Measurements from ENCODE around the gene SHKBP1. TPM values are rescaled to one million over a fixed set of nuclear protein-coding genes. Genes with fewer than 3 reads are reported as not detected.
"Not testable (repeated sequence)": the region's sequence is repeated elsewhere in the genome, so short reads cannot be mapped to it uniquely, and the experiment has no call there.

The SHKBP1 gene
- total and polyA plus RNA-seq, 4 experiments from 2014 or later = 137 to 170 (median 161) TPM

GRCh38 chr19:40591724-40592123 lies 15.1 kb downstream of the SHKBP1 start:
- Histone ChIP-seq H3K36me3 (ENCODE audit: insufficient read depth, low read length) (peaks cover 13% of the 10 kb centered on the region), H3K4me1 (ENCODE audit: insufficient read depth, low read length) (peaks cover 10% of the 10 kb centered on the region)
- intact Hi-C loops (cut with micrococcal nuclease); H3K27me3 Mint-ChIP-seq; DNase-seq; H3K4me3 Mint-ChIP-seq; H3K9me3 ChIP-seq (ENCODE audit: control insufficient read depth in 1 of 2, low read length in 2 of 2); H3K27ac ChIP-seq (ENCODE audit: low read depth, low read length); H3K27me3 ChIP-seq (ENCODE audit: insufficient read depth, low read length); CTCF ChIA-PET (ENCODE audit: partially characterized antibody); H3K4me3 ChIP-seq (ENCODE audit: low read length in 2 of 2); H3K9me3 Mint-ChIP-seq: not testable (repeated sequence)
- Mint-ChIP-seq H3K27ac (peak overlapping the region in 5 of 7 donors; percentile 22 to 80 (median 36)), H3K36me3 (peaks cover 12 to 32% of the 10 kb centered on the region in 2 donors), H3K4me1 (peaks cover 8 to 12% (median 11%) of the 10 kb centered on the region in 4 donors)
- POLR2A ChIA-PET (ENCODE audit: partially characterized antibody) = interaction anchor here (1.4 kb wide), 1 partner anchor 13 kb away, joined by 4 read pairs; no protein-coding TSS in a partner anchor

- peak in 3 of 5 donors; percentile 30 to 48 (median 43) for DNase-seq
- H3K36me3 ChIP-seq (ENCODE audit: insufficient read depth, low read length) = peaks cover 9% of the 10 kb centered on the region
- Mint-ChIP-seq H3K9me3 (peaks cover 0 to 1% (median 0%) of the 10 kb centered on the region in 8 donors), H3K27ac (peak overlapping the region in 5 of 7 donors; percentile 8 to 43 (median 22)), H3K4me3 (no peak overlapping the region), H3K36me3 (peaks cover 8 to 28% of the 10 kb centered on the region in 2 donors), H3K4me1 (peaks cover 8 to 12% (median 10%) of the 10 kb centered on the region in 4 donors), H3K27me3 (peaks cover 2% of the 10 kb centered on the region in 2 donors)
- H3K9me3 ChIP-seq (ENCODE audit: control insufficient read depth in 1 of 2, low read length in 2 of 2) = no peaks in the 10 kb centered on the region
- H3K27me3 ChIP-seq (ENCODE audit: insufficient read depth, low read length) = peaks cover under 1% of the 10 kb centered on the region
- intact Hi-C loops (cut with micrococcal nuclease) = no loop called here
- CTCF ChIA-PET (ENCODE audit: partially characterized antibody) = no interaction called here
- H3K4me1 ChIP-seq (ENCODE audit: insufficient read depth, low read length) = peaks cover 11% of the 10 kb centered on the region
- H3K27ac ChIP-seq (ENCODE audit: low read depth, low read length) = no peak overlapping the region
- POLR2A ChIA-PET (ENCODE audit: partially characterized antibody) = no interaction called here
- no peak overlapping the region for H3K4me3 ChIP-seq (ENCODE audit: low read length in 2 of 2)
Observed at GRCh38 chr19:40592170-40592569, 15.5 kb downstream of the SHKBP1 start.

- Histone ChIP-seq H3K36me3 (ENCODE audit: insufficient read depth, low read length) (no peaks in the 10 kb centered on the region), H3K4me3 (ENCODE audit: low read length in 2 of 2) (no peak overlapping the region), H3K9me3 (ENCODE audit: control insufficient read depth in 1 of 2, low read length in 2 of 2) (no peaks in the 10 kb centered on the region), H3K27me3 (ENCODE audit: insufficient read depth, low read length) (peaks cover 13% of the 10 kb centered on the region), H3K27ac (ENCODE audit: low read depth, low read length) (no peak overlapping the region), H3K4me1 (ENCODE audit: insufficient read depth, low read length) (peaks cover 26% of the 10 kb centered on the region)
- CTCF ChIA-PET (ENCODE audit: partially characterized antibody) = interaction anchor here (6.8 kb wide), 1 partner anchor 44 kb away, joined by 57 read pairs; no protein-coding TSS in a partner anchor
- Mint-ChIP-seq H3K4me3 (peak overlapping the region in 4 of 8 donors; percentile 1 to 73 (median 30)), H3K27ac (peak overlapping the region in 3 of 7 donors; percentile 17 to 82 (median 56)), H3K4me1 (peaks cover 13 to 29% (median 22%) of the 10 kb centered on the region in 4 donors), H3K27me3 (peaks cover 10 to 14% of the 10 kb centered on the region in 2 donors), H3K9me3 (peaks cover 0 to 3% (median 0%) of the 10 kb centered on the region in 8 donors), H3K36me3 (peaks cover 0 to 14% of the 10 kb centered on the region in 2 donors)
- intact Hi-C loops (cut with micrococcal nuclease) = no loop called here
- no peak for DNase-seq
- POLR2A ChIA-PET (ENCODE audit: partially characterized antibody) = interaction anchor here (0.6 to 2.6 kb wide), 3 partner anchors 9 to 16 kb away, joined by 3 to 12 read pairs (median 6); no protein-coding TSS in a partner anchor
Observed at GRCh38 chr19:40594255-40594654, 17.6 kb downstream of the SHKBP1 start.

- Mint-ChIP-seq H3K27ac (peak overlapping the region in 3 of 7 donors; percentile 50 to 82 (median 56)), H3K4me3 (peak overlapping the region in 3 of 8 donors; percentile 17 to 73 (median 44)), H3K36me3 (peaks cover 0 to 11% of the 10 kb centered on the region in 2 donors), H3K4me1 (peaks cover 18 to 33% (median 26%) of the 10 kb centered on the region in 4 donors), H3K27me3 (peaks cover 11 to 17% of the 10 kb centered on the region in 2 donors), H3K9me3 (peaks cover 0 to 3% (median 0%) of the 10 kb centered on the region in 8 donors)
- intact Hi-C loops (cut with micrococcal nuclease) = no loop called here
- CTCF ChIA-PET (ENCODE audit: partially characterized antibody) = interaction anchor here (0.8 to 6.8 kb wide), 3 partner anchors 40 to 289 kb away, joined by 4 to 57 read pairs (median 7); no protein-coding TSS in a partner anchor
- Histone ChIP-seq H3K27ac (ENCODE audit: low read depth, low read length) (no peak overlapping the region), H3K4me3 (ENCODE audit: low read length in 2 of 2) (no peak overlapping the region), H3K36me3 (ENCODE audit: insufficient read depth, low read length) (no peaks in the 10 kb centered on the region), H3K9me3 (ENCODE audit: control insufficient read depth in 1 of 2, low read length in 2 of 2) (no peaks in the 10 kb centered on the region), H3K27me3 (ENCODE audit: insufficient read depth, low read length) (peaks cover 13% of the 10 kb centered on the region), H3K4me1 (ENCODE audit: insufficient read depth, low read length) (peaks cover 31% of the 10 kb centered on the region)
- no peak for DNase-seq
- POLR2A ChIA-PET (ENCODE audit: partially characterized antibody) = interaction anchor here (0.8 to 2.6 kb wide), 3 partner anchors 9 to 24 kb away, joined by 3 to 12 read pairs (median 6); no protein-coding TSS in a partner anchor
Observed at GRCh38 chr19:40594657-40595091, 18.0 kb downstream of the SHKBP1 start.

GRCh38 chr19:40596608-40597328 lies 20.1 kb downstream of the SHKBP1 start:
- H3K27ac Mint-ChIP-seq = no peak overlapping the region
- H3K9me3 ChIP-seq (ENCODE audit: control insufficient read depth in 1 of 2, low read length in 2 of 2) = no peaks in the 10 kb centered on the region
- intact Hi-C loops (cut with micrococcal nuclease) = no loop called here
- H3K4me3 Mint-ChIP-seq = no peak overlapping the region
- peaks cover 49% of the 10 kb centered on the region for H3K4me1 ChIP-seq (ENCODE audit: insufficient read depth, low read length)
- no peak overlapping the region for H3K27ac ChIP-seq (ENCODE audit: low read depth, low read length)
- H3K4me1 Mint-ChIP-seq = peaks cover 25 to 47% (median 36%) of the 10 kb centered on the region in 4 donors
- H3K9me3 Mint-ChIP-seq = peaks cover 0 to 1% (median 0%) of the 10 kb centered on the region in 8 donors
- H3K4me3 ChIP-seq (ENCODE audit: low read length in 2 of 2) = no peak overlapping the region
- H3K27me3 Mint-ChIP-seq = peaks cover 17 to 27% of the 10 kb centered on the region in 2 donors
- CTCF ChIA-PET (ENCODE audit: partially characterized antibody) = interaction anchor here (0.6 to 6.8 kb wide), 3 partner anchors 38 to 63 kb away, joined by 3 to 57 read pairs (median 6); no protein-coding TSS in a partner anchor
- H3K27me3 ChIP-seq (ENCODE audit: insufficient read depth, low read length) = peaks cover 23% of the 10 kb centered on the region
- POLR2A ChIA-PET (ENCODE audit: partially characterized antibody) = interaction anchor here (1.5 to 1.8 kb wide), 2 partner anchors 9 to 21 kb away, joined by 3 to 4 read pairs; no protein-coding TSS in a partner anchor
- no peaks in the 10 kb centered on the region for H3K36me3 ChIP-seq (ENCODE audit: insufficient read depth, low read length)
- H3K36me3 Mint-ChIP-seq = peaks cover 0 to 2% of the 10 kb centered on the region in 2 donors
- DNase-seq = no peak

GRCh38 chr19:40597329-40597838 lies 20.7 kb downstream of the SHKBP1 start:
- no peaks in the 10 kb centered on the region for H3K36me3 ChIP-seq (ENCODE audit: insufficient read depth, low read length)
- no peak overlapping the region for H3K27ac ChIP-seq (ENCODE audit: low read depth, low read length)
- intact Hi-C loops (cut with micrococcal nuclease) = no loop called here
- H3K27ac Mint-ChIP-seq = peak overlapping the region in 3 of 7 donors; percentile 25 to 61 (median 46)
- H3K27me3 ChIP-seq (ENCODE audit: insufficient read depth, low read length) = peaks cover 26% of the 10 kb centered on the region
- H3K4me1 Mint-ChIP-seq = peaks cover 29 to 53% (median 40%) of the 10 kb centered on the region in 4 donors
- no peaks in the 10 kb centered on the region for H3K36me3 Mint-ChIP-seq
- H3K27me3 Mint-ChIP-seq = peaks cover 19 to 29% of the 10 kb centered on the region in 2 donors
- DNase-seq = no peak
- peaks cover 0 to 1% (median 0%) of the 10 kb centered on the region in 8 donors for H3K9me3 Mint-ChIP-seq
- ChIA-PET POLR2A (ENCODE audit: partially characterized antibody) (interaction anchor here (1.5 to 1.8 kb wide), 2 partner anchors 9 to 21 kb away, joined by 3 to 4 read pairs; no protein-coding TSS in a partner anchor), CTCF (ENCODE audit: partially characterized antibody) (interaction anchor here (0.6 to 6.8 kb wide), 5 partner anchors 27 to 293 kb away, joined by 3 to 57 read pairs (median 9); no protein-coding TSS in a partner anchor)
- peaks cover 55% of the 10 kb centered on the region for H3K4me1 ChIP-seq (ENCODE audit: insufficient read depth, low read length)
- no peak overlapping the region for H3K4me3 ChIP-seq (ENCODE audit: low read length in 2 of 2)
- no peaks in the 10 kb centered on the region for H3K9me3 ChIP-seq (ENCODE audit: control insufficient read depth in 1 of 2, low read length in 2 of 2)
- peak overlapping the region in 5 of 8 donors; percentile 19 to 67 (median 58) for H3K4me3 Mint-ChIP-seq
